CD4-positive, CD25-positive, alpha-beta regulatory T cell (primary cell): Measurements from ENCODE around the gene TMPRSS9. TPM values are rescaled to one million over a fixed set of nuclear protein-coding genes. Genes with fewer than 3 reads are reported as not detected.
A peak's percentile ranks its signal among the peaks of the same experiment; 100 is the strongest.
"Not testable (repeated sequence)": the region's sequence is repeated elsewhere in the genome, so short reads cannot be mapped to it uniquely, and the experiment has no call there.

Source experiments
- ATAC-seq, 2 donors: fragments of 150-1000 bp; cut with Tn5 transposase; one replicate each; pipeline ENCODE4 v1.10.0; 2021; ENCODE audit warnings: low read depth in 2 of 2, moderate number of reproducible peaks in 2 of 2, moderate library complexity in 1 of 2
- DNase-seq, 3 donors: peaks; one replicate each; pipeline versions ENCODE4 v3.0.0 to v3.0.0-alpha.2; 2012 to 2022; ENCODE audit warnings: mixed read lengths in 1 of 3
- H3K27ac ChIP-seq: one replicate; pipeline ENCODE4 v1.7.0; 2013; ENCODE audit warnings: mild to moderate bottlenecking, low read length; ENCODE audit not compliant: insufficient read depth, poor library complexity, severe bottlenecking
- H3K27me3 ChIP-seq: one replicate; pipeline ENCODE4 v1.7.0; 2013; ENCODE audit warnings: low read length; ENCODE audit not compliant: control insufficient read depth, insufficient read depth
- H3K36me3 ChIP-seq: one replicate; pipeline ENCODE4 v1.7.0; 2013; ENCODE audit warnings: mild to moderate bottlenecking, low read length, moderate library complexity; ENCODE audit not compliant: control insufficient read depth, insufficient read depth
- H3K4me1 ChIP-seq: 2 replicates; pipeline ENCODE4 v1.7.0; 2013; ENCODE audit warnings: mild to moderate bottlenecking, low read length; ENCODE audit not compliant: insufficient read depth, control insufficient read depth, poor library complexity, severe bottlenecking
- H3K4me3 ChIP-seq: one replicate; pipeline ENCODE4 v1.7.0; 2013; ENCODE audit warnings: low read depth, mild to moderate bottlenecking, low read length, moderate library complexity
- H3K9me3 ChIP-seq, 2 experiments: 1 replicate in 1 of 2; 2 replicates in 1 of 2; pipeline ENCODE4 v1.7.0; 2013; ENCODE audit warnings: low read length in 2 of 2, mild to moderate bottlenecking in 1 of 2, moderate library complexity in 1 of 2; ENCODE audit not compliant: control insufficient read depth in 2 of 2
- H3K27ac Mint-ChIP-seq, 3 donors: one replicate each; pipeline ENCODE4 v1.8.0; 2020 to 2022; ENCODE audit warnings: mild to moderate bottlenecking in 3 of 3, mixed read lengths in 3 of 3, moderate library complexity in 2 of 3
- H3K27me3 Mint-ChIP-seq: one replicate; pipeline ENCODE4 v1.8.0; 2022; ENCODE audit warnings: mild to moderate bottlenecking, mixed read lengths
- H3K36me3 Mint-ChIP-seq: one replicate; pipeline ENCODE4 v1.8.0; 2020; ENCODE audit warnings: mixed read lengths
- H3K4me1 Mint-ChIP-seq, 4 donors: one replicate each; pipeline ENCODE4 v1.8.0; 2020 to 2022; ENCODE audit warnings: mixed read lengths in 4 of 4, mild to moderate bottlenecking in 1 of 4
- H3K4me3 Mint-ChIP-seq, 4 donors: one replicate each; pipeline ENCODE4 v1.8.0; 2020 to 2022; ENCODE audit warnings: mild to moderate bottlenecking in 4 of 4, mixed read lengths in 4 of 4, moderate library complexity in 3 of 4
- H3K9me3 Mint-ChIP-seq, 7 donors: one replicate each; pipeline ENCODE4 v1.8.0; 2020 to 2022; ENCODE audit warnings: mixed read lengths in 7 of 7, mild to moderate bottlenecking in 3 of 7, moderate library complexity in 2 of 7
- polyA plus RNA-seq, 4 donors: library from polyadenylated mRNA; unstranded; fragments of 300-500 nt; fragmentation: Illumina TruSeq; gene quantifications; one replicate each; pipeline ENCODE4 v1.2.3, GENCODE V29; 2021
- total RNA-seq: library from RNA; stranded (reverse); gene quantifications from one replicate; pipeline ENCODE4 v1.2.3, GENCODE V29; 2022

TMPRSS9 gene
- total and polyA plus RNA-seq, 5 donors from 2014 or later: 0.17 TPM; not detected in 4

GRCh38 chr19:2387367-2388288, 27.6 kb downstream of the TMPRSS9 start:
- H3K36me3 Mint-ChIP-seq: no peaks in the 10 kb centered on the region
- Histone ChIP-seq H3K27ac (no peak overlapping the region), H3K9me3 (no peaks in the 10 kb centered on the region), H3K27me3 (no peaks in the 10 kb centered on the region), H3K36me3 (no peaks in the 10 kb centered on the region), H3K4me1 (no peaks in the 10 kb centered on the region), H3K4me3 (no peak overlapping the region)
- ATAC-seq (no peak), DNase-seq (no peak)
- no peaks in the 10 kb centered on the region for H3K9me3 Mint-ChIP-seq
- no peak overlapping the region for H3K4me3 Mint-ChIP-seq
- peaks cover 15% of the 10 kb centered on the region for H3K27me3 Mint-ChIP-seq
- H3K27ac Mint-ChIP-seq: peak overlapping the region in 2 of 3 donors; percentile 5 to 6
- peaks cover 0 to 4% (median 3%) of the 10 kb centered on the region in 4 donors for H3K4me1 Mint-ChIP-seq

- Mint-ChIP-seq H3K4me3 (no peak overlapping the region), H3K4me1 (peaks cover 0 to 4% (median 4%) of the 10 kb centered on the region in 4 donors), H3K27ac (no peak overlapping the region), H3K36me3 (no peaks in the 10 kb centered on the region), H3K9me3 (no peaks in the 10 kb centered on the region), H3K27me3 (peaks cover 22% of the 10 kb centered on the region)
- no peak for DNase-seq
- Histone ChIP-seq H3K9me3 (no peaks in the 10 kb centered on the region), H3K27me3 (no peaks in the 10 kb centered on the region), H3K36me3 (no peaks in the 10 kb centered on the region), H3K27ac (no peak overlapping the region), H3K4me1 (no peaks in the 10 kb centered on the region), H3K4me3 (no peak overlapping the region)
- no peak for ATAC-seq
Measured at GRCh38 chr19:2389594-2389993, 29.5 kb downstream of the TMPRSS9 start.

- DNase-seq: peak; percentile 25 to 79 (median 57)
- Mint-ChIP-seq H3K36me3 (no peaks in the 10 kb centered on the region), H3K4me1 (peaks cover 0 to 4% (median 4%) of the 10 kb centered on the region in 4 donors), H3K27me3 (peaks cover 19% of the 10 kb centered on the region), H3K4me3 (no peak overlapping the region), H3K9me3 (no peaks in the 10 kb centered on the region), H3K27ac (no peak overlapping the region)
- no peaks in the 10 kb centered on the region for H3K9me3 ChIP-seq
- H3K27me3 ChIP-seq: no peaks in the 10 kb centered on the region
- H3K27ac ChIP-seq: no peak overlapping the region
- peak; percentile 61 to 67 for ATAC-seq
- H3K36me3 ChIP-seq: no peaks in the 10 kb centered on the region
- H3K4me1 ChIP-seq: no peaks in the 10 kb centered on the region
- no peak overlapping the region for H3K4me3 ChIP-seq
Measured at GRCh38 chr19:2391118-2391725, 31.2 kb downstream of the TMPRSS9 start.

GRCh38 chr19:2392366-2392765, 32.3 kb downstream of the TMPRSS9 start:
- no peaks in the 10 kb centered on the region for H3K36me3 Mint-ChIP-seq
- H3K4me1 ChIP-seq: no peaks in the 10 kb centered on the region
- no peaks in the 10 kb centered on the region for H3K9me3 Mint-ChIP-seq
- H3K4me3 ChIP-seq: no peak overlapping the region
- peaks cover 0 to 4% (median 4%) of the 10 kb centered on the region in 4 donors for H3K4me1 Mint-ChIP-seq
- no peaks in the 10 kb centered on the region for H3K27me3 ChIP-seq
- no peak overlapping the region for H3K27ac ChIP-seq
- H3K27ac Mint-ChIP-seq: no peak overlapping the region
- H3K27me3 Mint-ChIP-seq: peaks cover 15% of the 10 kb centered on the region
- no peaks in the 10 kb centered on the region for H3K36me3 ChIP-seq
- H3K9me3 ChIP-seq: no peaks in the 10 kb centered on the region
- DNase-seq: no peak
- H3K4me3 Mint-ChIP-seq: no peak overlapping the region
- ATAC-seq: no peak

DNA sequence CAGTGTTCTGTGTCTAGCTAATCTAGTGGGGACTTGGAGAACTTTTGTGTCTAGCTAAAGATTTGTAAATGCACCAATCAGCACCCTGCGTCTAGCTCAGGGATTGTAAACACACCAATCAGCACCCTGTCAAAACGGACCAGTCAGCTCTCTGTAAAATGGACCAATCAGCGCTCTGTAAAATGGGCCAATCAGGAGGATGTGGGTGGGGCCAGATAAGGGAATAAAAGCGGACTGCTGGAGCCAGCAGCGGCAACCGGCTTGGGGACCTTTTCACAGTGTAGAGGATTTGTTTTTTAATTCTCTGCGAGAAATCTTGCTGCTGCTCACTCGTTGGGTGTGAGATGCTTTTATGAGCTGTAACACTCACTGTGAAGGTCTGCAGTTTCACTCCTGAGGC, 32.8 kb downstream of the TMPRSS9 start:
- not testable (repeated sequence) for H3K4me1 ChIP-seq, H3K36me3 ChIP-seq, DNase-seq, H3K9me3 ChIP-seq, H3K4me3 Mint-ChIP-seq, H3K36me3 Mint-ChIP-seq, H3K27ac Mint-ChIP-seq, H3K27me3 Mint-ChIP-seq, H3K4me3 ChIP-seq, H3K9me3 Mint-ChIP-seq, ATAC-seq, H3K4me1 Mint-ChIP-seq, H3K27ac ChIP-seq, H3K27me3 ChIP-seq

DNA sequence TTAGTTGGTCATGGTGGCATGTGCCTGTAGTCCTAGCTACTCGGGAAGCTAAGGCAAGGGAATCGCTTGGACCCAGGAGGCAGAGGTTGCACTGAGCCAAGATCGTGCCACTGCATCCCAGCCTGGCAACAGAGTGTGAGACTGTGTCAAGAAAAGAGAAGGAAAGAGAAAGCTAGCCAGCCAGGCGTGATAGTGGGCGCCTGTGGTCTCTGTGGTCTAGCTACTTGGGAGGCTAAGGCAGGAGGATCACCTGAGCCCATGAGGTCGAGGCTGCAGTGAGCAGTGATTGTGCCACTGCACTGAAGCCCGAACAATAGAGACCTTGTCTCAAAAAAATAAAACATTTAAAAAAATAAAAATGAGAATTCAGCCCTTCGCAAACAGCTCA, 34.0 kb downstream of the TMPRSS9 start:
- Histone ChIP-seq H3K4me1 (no peaks in the 10 kb centered on the region), H3K4me3 (no peak overlapping the region), H3K27me3 (no peaks in the 10 kb centered on the region), H3K36me3 (no peaks in the 10 kb centered on the region), H3K9me3 (no peaks in the 10 kb centered on the region), H3K27ac (no peak overlapping the region)
- H3K9me3 Mint-ChIP-seq: no peaks in the 10 kb centered on the region
- ATAC-seq: no peak
- H3K4me3 Mint-ChIP-seq: peak overlapping the region in 1 of 4 donors; percentile 63
- H3K27ac Mint-ChIP-seq: no peak overlapping the region
- no peak for DNase-seq
- H3K36me3 Mint-ChIP-seq: no peaks in the 10 kb centered on the region
- peaks cover 12% of the 10 kb centered on the region for H3K27me3 Mint-ChIP-seq
- peaks cover 0 to 4% (median 4%) of the 10 kb centered on the region in 4 donors for H3K4me1 Mint-ChIP-seq

- H3K4me3 Mint-ChIP-seq: peak overlapping the region in 2 of 4 donors; percentile 46 to 63
- no peaks in the 10 kb centered on the region for H3K4me1 ChIP-seq
- no peak overlapping the region for H3K4me3 ChIP-seq
- peaks cover 0 to 4% (median 4%) of the 10 kb centered on the region in 4 donors for H3K4me1 Mint-ChIP-seq
- no peaks in the 10 kb centered on the region for H3K27me3 ChIP-seq
- H3K27ac ChIP-seq: no peak overlapping the region
- H3K27ac Mint-ChIP-seq: no peak overlapping the region
- no peaks in the 10 kb centered on the region for H3K9me3 Mint-ChIP-seq
- no peaks in the 10 kb centered on the region for H3K9me3 ChIP-seq
- ATAC-seq (no peak), DNase-seq (peak in 1 of 3 donors; percentile 28)
- H3K36me3 ChIP-seq: no peaks in the 10 kb centered on the region
- H3K36me3 Mint-ChIP-seq: no peaks in the 10 kb centered on the region
- H3K27me3 Mint-ChIP-seq: peaks cover 15% of the 10 kb centered on the region
Measured at GRCh38 chr19:2394442-2395292, 34.6 kb downstream of the TMPRSS9 start.
